HEK293 (cell line): ENCODE measurements around the gene PLEKHM1.
A peak's percentile ranks its signal among the peaks of the same experiment; 100 is the strongest.

Experiments
- IKZF3 ChIP-seq: fragments of 450-650 bp; IDR thresholded peaks from 2 replicates; pipeline ENCODE4 v1.5.0; 2018; ENCODE audit warnings: missing biosample characterization, mild to moderate bottlenecking, missing genetic modification characterization, moderate library complexity
- KLF1 ChIP-seq: fragments of 450-650 bp; formaldehyde crosslinking; IDR thresholded peaks from 2 replicates; pipeline ENCODE4 v1.5.1; 2016; ENCODE audit warnings: missing biosample characterization, missing genetic modification characterization
- KLF8 ChIP-seq: fragments of 450-650 bp; formaldehyde crosslinking; IDR thresholded peaks from 2 replicates; pipeline ENCODE4 v1.5.1; 2016; ENCODE audit warnings: missing biosample characterization, missing genetic modification characterization
- PATZ1 ChIP-seq: fragments of 450-650 bp; formaldehyde crosslinking; IDR thresholded peaks from 2 replicates; pipeline ENCODE4 v1.5.1; 2016; ENCODE audit warnings: missing biosample characterization, missing genetic modification characterization
- SCRT2 ChIP-seq: fragments of 450-650 bp; formaldehyde crosslinking; IDR thresholded peaks from 2 replicates; pipeline ENCODE4 v1.5.1; 2016; ENCODE audit warnings: missing biosample characterization, missing genetic modification characterization
- SP2 ChIP-seq: fragments of 450-650 bp; formaldehyde crosslinking; IDR thresholded peaks from 2 replicates; pipeline ENCODE4 v1.5.1; 2016; ENCODE audit warnings: missing biosample characterization, missing genetic modification characterization
- SP3 ChIP-seq: fragments of 450-650 bp; formaldehyde crosslinking; IDR thresholded peaks from 2 replicates; pipeline ENCODE4 v1.5.1; 2016; ENCODE audit warnings: missing biosample characterization, missing genetic modification characterization
- TRIM28 ChIP-seq: IDR thresholded peaks from 2 replicates; pipeline ENCODE4 v1.6.1; 2011; ENCODE audit warnings: low read length, control low read depth, borderline replicate concordance
- ZBTB26 ChIP-seq: fragments of 450-650 bp; formaldehyde crosslinking; optimal IDR thresholded peaks from 2 replicates; pipeline ENCODE3; 2016; ENCODE audit warnings: missing biosample characterization, mild to moderate bottlenecking, missing genetic modification characterization
- ZBTB7A ChIP-seq: fragments of 450-650 bp; formaldehyde crosslinking; IDR thresholded peaks from 2 replicates; pipeline ENCODE4 v1.5.1; 2016; ENCODE audit warnings: low read depth, missing biosample characterization, missing genetic modification characterization
- ZFP37 ChIP-seq: fragments of 450-650 bp; formaldehyde crosslinking; IDR thresholded peaks from 2 replicates; pipeline ENCODE4 v1.5.1; 2016; ENCODE audit warnings: missing biosample characterization, missing genetic modification characterization
- ZNF26 ChIP-seq: fragments of 450-650 bp; formaldehyde crosslinking; IDR thresholded peaks from 2 replicates; pipeline ENCODE4 v1.5.1; 2016; ENCODE audit warnings: missing biosample characterization, missing genetic modification characterization
- ZNF274 ChIP-seq, 2 experiments: fragments of 200-500 bp in 1 of 2; fragments of 450-650 bp in 1 of 2; sonication (Bioruptor generic) in 1 of 2; formaldehyde crosslinking in 1 of 2; IDR thresholded peaks; 2 replicates each; pipeline versions ENCODE4 v1.5.1 to v1.6.1; 2014 to 2016; ENCODE audit warnings: borderline replicate concordance in 1 of 2, inconsistent platforms in 1 of 2, low read length in 1 of 2, missing biosample characterization in 1 of 2, missing genetic modification characterization in 1 of 2
- ZNF302 ChIP-seq: fragments of 450-650 bp; formaldehyde crosslinking; IDR thresholded peaks from 2 replicates; pipeline ENCODE4 v1.5.1; 2016; ENCODE audit warnings: missing biosample characterization, missing genetic modification characterization, low read depth
- ZNF341 ChIP-seq: fragments of 450-650 bp; formaldehyde crosslinking; IDR thresholded peaks from 2 replicates; pipeline ENCODE4; 2016; ENCODE audit warnings: low read depth, missing biosample characterization, missing genetic modification characterization
- ZNF366 ChIP-seq: fragments of 450-650 bp; formaldehyde crosslinking; conservative IDR thresholded peaks from 2 replicates; pipeline ENCODE4 v1.5.1; 2016; ENCODE audit warnings: missing biosample characterization, missing genetic modification characterization
- ZNF404 ChIP-seq: fragments of 450-650 bp; formaldehyde crosslinking; IDR thresholded peaks from 2 replicates; pipeline ENCODE4 v1.5.1; 2017; ENCODE audit warnings: missing biosample characterization, missing genetic modification characterization
- ZNF654 ChIP-seq: fragments of 450-650 bp; formaldehyde crosslinking; IDR thresholded peaks from 2 replicates; pipeline ENCODE4 v1.5.1; 2016; ENCODE audit warnings: low read depth, missing biosample characterization, missing genetic modification characterization
- ZNF76 ChIP-seq: fragments of 450-650 bp; formaldehyde crosslinking; IDR thresholded peaks from 2 replicates; pipeline ENCODE4; 2016; ENCODE audit warnings: low read depth, missing biosample characterization, missing genetic modification characterization, borderline replicate concordance
- ZNF777 ChIP-seq: fragments of 450-650 bp; formaldehyde crosslinking; IDR thresholded peaks from 2 replicates; pipeline ENCODE4 v1.5.1; 2017; ENCODE audit warnings: missing biosample characterization, missing genetic modification characterization, borderline replicate concordance
- ZSCAN23 ChIP-seq: fragments of 450-650 bp; formaldehyde crosslinking; IDR thresholded peaks from 2 replicates; pipeline ENCODE4 v1.5.1; 2016; ENCODE audit warnings: missing biosample characterization, missing genetic modification characterization
- ZSCAN4 ChIP-seq: fragments of 450-650 bp; formaldehyde crosslinking; IDR thresholded peaks from 2 replicates; pipeline ENCODE4 v1.5.1; 2017; ENCODE audit warnings: missing biosample characterization, missing genetic modification characterization
- TF ChIP-seq, protein P1 (sequence below): fragments of 450-650 bp; formaldehyde crosslinking; IDR thresholded peaks from 2 replicates; pipeline ENCODE4; 2016; ENCODE audit warnings: missing biosample characterization, missing genetic modification characterization
- TF ChIP-seq, protein P2 (sequence below): fragments of 450-650 bp; formaldehyde crosslinking; IDR thresholded peaks from 2 replicates; pipeline ENCODE4 v1.5.1; 2016; ENCODE audit warnings: missing biosample characterization, missing genetic modification characterization, low read depth

PLEKHM1 gene

DNA sequence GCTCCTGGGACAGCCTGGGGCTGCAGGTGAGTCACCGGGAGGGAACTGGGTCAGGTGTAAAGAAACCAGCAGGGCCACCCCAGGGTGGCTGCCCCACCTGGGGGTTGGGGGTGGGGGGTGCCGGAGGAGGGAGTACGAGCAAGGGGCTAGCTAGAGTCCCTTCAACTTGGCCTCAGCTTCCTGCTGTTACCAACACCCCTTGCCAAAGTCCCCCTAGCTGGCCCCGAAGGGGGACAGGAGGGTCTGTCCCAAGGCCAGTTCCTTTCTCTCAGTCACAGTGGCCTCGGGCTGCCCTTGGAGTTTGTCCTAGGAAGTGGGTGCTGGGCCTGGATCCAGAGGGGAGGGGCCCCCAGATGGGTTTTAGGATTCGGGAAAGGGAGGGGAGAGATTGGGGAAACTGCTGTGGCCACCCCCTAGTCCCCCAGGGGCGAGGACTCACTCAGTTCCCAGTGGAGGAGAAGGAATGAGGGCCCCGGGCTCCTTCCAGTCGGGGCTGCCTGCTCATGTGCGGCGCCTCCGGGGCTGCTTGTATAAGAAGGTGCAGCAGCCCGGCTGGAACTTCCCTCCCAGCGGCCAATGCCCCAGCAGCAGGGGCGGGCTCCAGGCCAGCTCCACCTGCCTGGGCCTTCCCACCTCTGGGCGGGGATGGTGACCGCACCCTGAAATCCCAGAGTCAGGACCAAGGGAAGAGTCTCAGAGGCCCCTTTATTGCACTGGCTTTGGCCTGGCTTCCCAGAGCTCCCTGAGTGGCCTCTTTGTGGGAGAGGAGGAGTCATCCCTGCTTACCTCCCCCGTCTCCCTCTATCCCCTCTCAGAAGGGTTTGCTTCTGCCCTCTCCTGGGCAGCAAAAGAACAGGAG lies 65.2 kb downstream of the PLEKHM1 start (continued):
- TF ChIP-seq, protein P1, sequence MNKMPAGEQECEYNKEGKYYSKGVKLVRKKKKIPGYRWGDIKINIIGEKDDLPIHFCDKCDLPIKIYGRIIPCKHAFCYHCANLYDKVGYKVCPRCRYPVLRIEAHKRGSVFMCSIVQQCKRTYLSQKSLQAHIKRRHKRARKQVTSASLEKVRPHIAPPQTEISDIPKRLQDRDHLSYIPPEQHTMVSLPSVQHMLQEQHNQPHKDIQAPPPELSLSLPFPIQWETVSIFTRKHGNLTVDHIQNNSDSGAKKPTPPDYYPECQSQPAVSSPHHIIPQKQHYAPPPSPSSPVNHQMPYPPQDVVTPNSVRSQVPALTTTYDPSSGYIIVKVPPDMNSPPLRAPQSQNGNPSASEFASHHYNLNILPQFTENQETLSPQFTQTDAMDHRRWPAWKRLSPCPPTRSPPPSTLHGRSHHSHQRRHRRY (tag by site-specific recombination), result no peak
- no peak for TF ChIP-seq ZNF404 (tag by site-specific recombination)
- TF ChIP-seq IKZF3 (tag by site-specific recombination), result peak; percentile 88
- TF ChIP-seq ZNF302 (tag by site-specific recombination), result no peak
- TF ChIP-seq SP2 (tag by site-specific recombination), result peak; percentile 86
- TF ChIP-seq ZNF76, result peak; percentile 46; the same call in 1 of the 2 replicates
- TF ChIP-seq, protein P2, sequence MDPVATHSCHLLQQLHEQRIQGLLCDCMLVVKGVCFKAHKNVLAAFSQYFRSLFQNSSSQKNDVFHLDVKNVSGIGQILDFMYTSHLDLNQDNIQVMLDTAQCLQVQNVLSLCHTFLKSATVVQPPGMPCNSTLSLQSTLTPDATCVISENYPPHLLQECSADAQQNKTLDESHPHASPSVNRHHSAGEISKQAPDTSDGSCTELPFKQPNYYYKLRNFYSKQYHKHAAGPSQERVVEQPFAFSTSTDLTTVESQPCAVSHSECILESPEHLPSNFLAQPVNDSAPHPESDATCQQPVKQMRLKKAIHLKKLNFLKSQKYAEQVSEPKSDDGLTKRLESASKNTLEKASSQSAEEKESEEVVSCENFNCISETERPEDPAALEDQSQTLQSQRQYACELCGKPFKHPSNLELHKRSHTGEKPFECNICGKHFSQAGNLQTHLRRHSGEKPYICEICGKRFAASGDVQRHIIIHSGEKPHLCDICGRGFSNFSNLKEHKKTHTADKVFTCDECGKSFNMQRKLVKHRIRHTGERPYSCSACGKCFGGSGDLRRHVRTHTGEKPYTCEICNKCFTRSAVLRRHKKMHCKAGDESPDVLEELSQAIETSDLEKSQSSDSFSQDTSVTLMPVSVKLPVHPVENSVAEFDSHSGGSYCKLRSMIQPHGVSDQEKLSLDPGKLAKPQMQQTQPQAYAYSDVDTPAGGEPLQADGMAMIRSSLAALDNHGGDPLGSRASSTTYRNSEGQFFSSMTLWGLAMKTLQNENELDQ (tag by site-specific recombination), result no peak
- 0 out of 2 replicates have a peak, but pooled peaks have one; percentile 31 for TF ChIP-seq ZBTB7A
- TF ChIP-seq ZNF274 (IDR thresholded peaks at IDR 0.05; ENCODE audit: low read length), result no peak
- TF ChIP-seq ZNF274 (tag by site-specific recombination; IDR thresholded peaks at IDR 0.05; ENCODE audit: borderline replicate concordance), result no peak
- TF ChIP-seq TRIM28, result peak; percentile 72; the same call in 1 of the 2 replicates
- no peak for TF ChIP-seq SCRT2 (tag by site-specific recombination)
- peak; percentile 96 for TF ChIP-seq ZNF366 (tag by site-specific recombination)
- TF ChIP-seq ZNF341, result peak; percentile 50
- TF ChIP-seq KLF8 (tag by site-specific recombination), result peak; percentile 46; the same call in 1 of the 2 replicates
- peak; percentile 34; the same call in 1 of the 2 replicates for TF ChIP-seq ZNF654 (tag by site-specific recombination)
- TF ChIP-seq ZFP37, result 0 out of 2 replicates have a peak, but pooled peaks have one; percentile 47
- TF ChIP-seq ZSCAN23 (tag by site-specific recombination), result no peak
- no peak for TF ChIP-seq ZBTB26 (tag by site-specific recombination)
- TF ChIP-seq ZSCAN4 (tag by site-specific recombination), result no peak
- no peak for TF ChIP-seq ZNF26 (tag by site-specific recombination)
- no peak for TF ChIP-seq ZNF777
- peak; percentile 72 for TF ChIP-seq KLF1 (tag by site-specific recombination)
- peak; percentile 88 for TF ChIP-seq SP3
- peak; percentile 63; the same call in 1 of the 2 replicates for TF ChIP-seq PATZ1 (tag by site-specific recombination)
